H1 (cell line): ENCODE results near the gene ACACA. TPM values are rescaled to one million over a fixed set of nuclear protein-coding genes. Genes with fewer than 3 reads are reported as not detected.

ENCODE experiments used
- CTCF ChIA-PET: fragments of 300-600 bp; sonication (Branson Sonifier 250); formaldehyde crosslinking; loops from one replicate; lab custom pipeline; 2021; ENCODE audit not compliant: partially characterized antibody; lab: Charles Lee
- POLR2A ChIA-PET: fragments of 300-600 bp; sonication (Branson Sonifier 250); formaldehyde crosslinking; loops from one replicate; lab custom pipeline; 2021; ENCODE audit warnings: inconsistent platforms; ENCODE audit not compliant: partially characterized antibody; lab: Charles Lee
- DNase-seq, 2 experiments: peaks; one replicate each; pipeline versions ENCODE4 v3.0.0 to v3.0.0-alpha.2; 2010 to 2022; ENCODE audit warnings: low spot score in 2 of 2, low read depth in 1 of 2, mixed read lengths in 1 of 2
- FAIRE-seq: peaks from 2 replicates; lab custom pipeline; 2011; peaks lifted over from hg19 to GRCh38; lab: Jason Lieb, UNC
- H2AFZ ChIP-seq: 2 replicates; pipeline ENCODE4 v1.8.1; 2012; ENCODE audit warnings: low read length, inconsistent platforms
- H2AK5ac ChIP-seq: 2 replicates; pipeline ENCODE4 v1.6.1; 2013; ENCODE audit warnings: low read depth, low read length
- H2BK120ac ChIP-seq: replicated peaks from 2 replicates; pipeline ENCODE3; 2013; ENCODE audit warnings: low read depth, low read length, inconsistent platforms
- H2BK12ac ChIP-seq: 2 replicates; pipeline ENCODE4 v1.6.1; 2013; ENCODE audit warnings: low read depth, low read length
- H2BK15ac ChIP-seq: 2 replicates; pipeline ENCODE4 v1.6.1; 2013; ENCODE audit warnings: low read length
- H2BK20ac ChIP-seq: 2 replicates; pipeline ENCODE4 v1.6.1; 2013; ENCODE audit warnings: low read length
- H2BK5ac ChIP-seq: 2 replicates; pipeline ENCODE4 v1.6.1; 2013; ENCODE audit warnings: low read depth, low read length
- H3K14ac ChIP-seq: 2 replicates; pipeline ENCODE4 v1.6.1; 2013; ENCODE audit warnings: inconsistent platforms; ENCODE audit not compliant: insufficient read length
- H3K18ac ChIP-seq: 2 replicates; pipeline ENCODE4 v1.6.1; 2013; ENCODE audit warnings: low read length; ENCODE audit errors: extremely low read depth
- H3K23ac ChIP-seq: 2 replicates; pipeline ENCODE4 v1.6.1; 2013; ENCODE audit warnings: inconsistent platforms; ENCODE audit not compliant: insufficient read length
- H3K23me2 ChIP-seq: 2 replicates; pipeline ENCODE4 v1.6.1; 2013; ENCODE audit warnings: low read depth, low read length
- H3K27ac ChIP-seq: 2 replicates; pipeline ENCODE4 v1.6.1; 2011; ENCODE audit warnings: low read depth, low read length, inconsistent platforms
- H3K27me3 ChIP-seq, 4 experiments: replicated peaks in 1 of 4; 1 replicate in 1 of 4; 2 replicates in 3 of 4; pipeline versions ENCODE4 v1.6.1 to v1.8.1; 2011 to 2013; ENCODE audit warnings: low read length in 3 of 4, mild to moderate bottlenecking in 3 of 4, inconsistent platforms in 2 of 4, mixed read lengths in 2 of 4, moderate library complexity in 1 of 4; ENCODE audit not compliant: control insufficient read depth in 3 of 4, insufficient read depth in 3 of 4; ENCODE audit errors: extremely low read depth in 1 of 4
- H3K36me3 ChIP-seq, 4 experiments: 2 replicates each; pipeline versions ENCODE4 v1.6.1 to v1.8.1; 2011 to 2013; ENCODE audit warnings: mild to moderate bottlenecking in 4 of 4, low read length in 3 of 4, moderate library complexity in 2 of 4, control low read depth in 1 of 4, inconsistent platforms in 1 of 4; ENCODE audit not compliant: insufficient read depth in 4 of 4, control insufficient read depth in 2 of 4
- H3K4ac ChIP-seq: replicated peaks from 2 replicates; pipeline ENCODE3; 2013; ENCODE audit warnings: low read length, low read depth, mixed read lengths, inconsistent platforms; ENCODE audit not compliant: insufficient read length
- H3K4me1 ChIP-seq, 4 experiments: replicated peaks in 1 of 4; 1 replicate in 1 of 4; 2 replicates in 3 of 4; pipeline versions ENCODE4 v1.6.1 to v1.8.1; 2011 to 2013; ENCODE audit warnings: low read length in 3 of 4, inconsistent platforms in 2 of 4, mixed read lengths in 1 of 4; ENCODE audit not compliant: insufficient read depth in 4 of 4, control insufficient read depth in 3 of 4
- H3K4me2 ChIP-seq, 2 experiments: 2 replicates each; pipeline versions ENCODE4 v1.6.1 to v1.8.1; 2011 to 2013; ENCODE audit warnings: low read depth in 2 of 2, low read length in 2 of 2, control low read depth in 1 of 2, inconsistent platforms in 1 of 2, mild to moderate bottlenecking in 1 of 2; ENCODE audit not compliant: insufficient read depth in 1 of 2
- H3K4me3 ChIP-seq, 4 experiments: fragments of 200-600, 300-600 bp in 1 of 4; sonication (generic), shearing (Covaris generic), sonication (Bioruptor Twin) in 1 of 4; 2 replicates each; pipeline versions ENCODE4 v1.5.1 to v1.8.1; 2011 to 2016; ENCODE audit warnings: low read length in 4 of 4, low read depth in 3 of 4, control low read depth in 2 of 4, inconsistent platforms in 2 of 4, mild to moderate bottlenecking in 2 of 4, mixed read lengths in 1 of 4, moderate library complexity in 1 of 4; ENCODE audit not compliant: insufficient read depth in 2 of 4; ENCODE audit errors: extremely low read depth in 1 of 4
- H3K56ac ChIP-seq: replicated peaks from 2 replicates; pipeline ENCODE3; 2013; ENCODE audit warnings: low read depth, mild to moderate bottlenecking, mixed read lengths, low read length, inconsistent platforms; ENCODE audit not compliant: insufficient read length
- H3K79me1 ChIP-seq: 2 replicates; pipeline ENCODE4 v1.6.1; 2013; ENCODE audit warnings: low read depth, low read length, control low read depth
- H3K79me2 ChIP-seq, 2 experiments: 2 replicates each; pipeline versions ENCODE4 v1.6.1 to v1.8.1; 2012 to 2013; ENCODE audit warnings: low read length in 2 of 2, mild to moderate bottlenecking in 2 of 2, inconsistent platforms in 1 of 2; ENCODE audit not compliant: insufficient read depth in 2 of 2, control insufficient read depth in 1 of 2
- H3K9ac ChIP-seq, 4 experiments: replicated peaks in 1 of 4; 1 replicate in 1 of 4; 2 replicates in 3 of 4; pipeline versions ENCODE4 v1.6.1 to v1.8.1; 2011 to 2013; ENCODE audit warnings: low read depth in 3 of 4, low read length in 3 of 4, control low read depth in 2 of 4, mild to moderate bottlenecking in 2 of 4, moderate library complexity in 2 of 4, inconsistent platforms in 1 of 4; ENCODE audit errors: extremely low read depth in 1 of 4
- H3K9me3 ChIP-seq, 2 experiments: 2 replicates each; pipeline versions ENCODE4 v1.6.1 to v1.8.1; 2012 to 2013; ENCODE audit warnings: mild to moderate bottlenecking in 2 of 2, moderate library complexity in 2 of 2, control low read depth in 1 of 2, inconsistent platforms in 1 of 2, low read depth in 1 of 2, low read length in 1 of 2, mixed read lengths in 1 of 2; ENCODE audit not compliant: insufficient read depth in 2 of 2
- H4K20me1 ChIP-seq, 2 experiments: replicated peaks in 1 of 2; 2 replicates each; pipeline versions ENCODE3 to v1.8.1; 2011 to 2013; ENCODE audit warnings: inconsistent platforms in 2 of 2, low read length in 2 of 2, mild to moderate bottlenecking in 1 of 2; ENCODE audit not compliant: insufficient read depth in 2 of 2, control insufficient read depth in 1 of 2
- H4K5ac ChIP-seq: 2 replicates; pipeline ENCODE4 v1.6.1; 2013; ENCODE audit warnings: low read length, low read depth, mixed read lengths, inconsistent platforms; ENCODE audit not compliant: insufficient read length
- H4K8ac ChIP-seq: 2 replicates; pipeline ENCODE4 v1.8.0; 2013; ENCODE audit warnings: mild to moderate bottlenecking, moderate library complexity, low read length, inconsistent platforms; ENCODE audit not compliant: insufficient read depth; ENCODE audit errors: extremely low read depth
- H4K91ac ChIP-seq: replicated peaks from 2 replicates; pipeline ENCODE3; 2013; ENCODE audit warnings: low read length, mixed read lengths, inconsistent platforms; ENCODE audit not compliant: insufficient read length
- ASH2L ChIP-seq: fragments of 200-600, 300-600 bp; sonication (generic); IDR thresholded peaks from one replicate; pipeline ENCODE4 v1.7.1; 2017; ENCODE audit warnings: low read length
- BRCA1 ChIP-seq: IDR thresholded peaks from 2 replicates; pipeline ENCODE4 v1.6.1; 2012; ENCODE audit warnings: low read depth, low read length, improper control_type of control experiment
- CTBP2 ChIP-seq: IDR thresholded peaks from 2 replicates; pipeline ENCODE4 v1.7.0; 2011; ENCODE audit warnings: borderline replicate concordance, mild to moderate bottlenecking, moderate library complexity, mixed read lengths, low read length; ENCODE audit not compliant: insufficient read depth, insufficient read length
- EGR1 ChIP-seq: IDR thresholded peaks from 2 replicates; pipeline ENCODE4 v1.6.1; 2011; ENCODE audit warnings: low read depth, low read length, borderline replicate concordance
- HDAC2 ChIP-seq, 2 experiments: fragments of 300-600 bp in 1 of 2; sonication (generic) in 1 of 2; IDR thresholded peaks; 2 replicates each; pipeline ENCODE4 v1.6.1; 2011 to 2012; ENCODE audit warnings: low read depth in 2 of 2, low read length in 2 of 2, mild to moderate bottlenecking in 2 of 2, moderate library complexity in 2 of 2, borderline replicate concordance in 1 of 2, inconsistent platforms in 1 of 2
- KDM4A ChIP-seq: IDR thresholded peaks from one replicate; pipeline ENCODE4 v1.7.1; 2012; ENCODE audit warnings: low read depth, mild to moderate bottlenecking, moderate library complexity, low read length, inconsistent platforms; ENCODE audit not compliant: severe bottlenecking
- RBBP5 ChIP-seq: IDR thresholded peaks from 2 replicates; pipeline ENCODE4 v1.7.1; 2012; ENCODE audit warnings: low read depth, mild to moderate bottlenecking, inconsistent platforms, low read length, moderate library complexity, borderline replicate concordance
- SRF ChIP-seq: IDR thresholded peaks from 2 replicates; pipeline ENCODE4 v1.6.1; 2011; ENCODE audit warnings: mild to moderate bottlenecking, low read depth, low read length, moderate library complexity
- TEAD4 ChIP-seq: IDR thresholded peaks from 2 replicates; pipeline ENCODE4 v1.6.1; 2012; ENCODE audit warnings: low read depth, low read length, inconsistent platforms, mixed read lengths
- ZNF274 ChIP-seq: IDR thresholded peaks from 2 replicates; pipeline ENCODE4 v1.7.0; 2012; ENCODE audit warnings: low read length, borderline replicate concordance; ENCODE audit errors: extremely low read depth
- WGBS, 2 experiments: shearing (Covaris generic) in 1 of 2; methylation state at CpG; one replicate each; pipeline versions ENCODE4 v1.1.6 to v1.1.7; 2013 to 2015; ENCODE audit warnings: low lambda C conversion rate in 2 of 2, mixed read lengths in 2 of 2, inconsistent platforms in 1 of 2, low coverage in 1 of 2, missing lambda C conversion rate in 1 of 2; ENCODE audit not compliant: insufficient replicate concordance in 2 of 2, insufficient coverage in 1 of 2, insufficient read length in 1 of 2; ENCODE audit errors: extremely low coverage in 1 of 2, missing lambda C conversion rate in 1 of 2; 5-methylcytosine and 5-hydroxymethylcytosine counted together
- polyA plus RNA-seq, 7 experiments: library from polyadenylated mRNA; depleted of rRNA in 3 of 7; stranded (reverse) in 5 of 7; unstranded in 2 of 7; fragments of >200 nt in 5 of 7; fragments of 200-250 nt in 2 of 7; gene quantifications; 1 replicate in 5 of 7; 2 replicates in 1 of 7; 4 replicates in 1 of 7; pipeline versions ENCODE4 v1.2.1 to v1.2.3, GENCODE V29; 2011 to 2013; ENCODE audit warnings: missing spikeins in 2 of 7, mixed read lengths in 2 of 7
- total RNA-seq: library from RNA; stranded (reverse); fragmentation: NEBNext Ultra II Directional; extraction: Animal tissue kit (Norgen Biotek cat#: 25700); gene quantifications from 2 replicates; pipeline ENCODE4 v1.2.1, GENCODE V29; 2021
- TF ChIP-seq, protein P1 (sequence below): IDR thresholded peaks from 2 replicates; pipeline ENCODE4 v1.6.1; 2012; ENCODE audit warnings: inconsistent platforms

The ACACA gene
- total and polyA plus RNA-seq, 2 of the 8 experiments (the other 6 are each of a cell fraction or from before 2014, with no cell fraction given), result 74.0 to 160 TPM

GRCh38 chr17:37177254-37177870 is 229.3 kb downstream of the ACACA start:
- Histone ChIP-seq H3K79me2 (0 out of 4 replicates have a peak, but pooled peaks cover 0 to 1% of the 10 kb centered on the region in 2 experiments), H2BK15ac (no peak overlapping the region), H3K4ac (no peak overlapping the region), H3K23me2 (no peaks in the 10 kb centered on the region), H2BK12ac (no peak overlapping the region), H3K4me1 (peaks cover 0 to 5% (median 0%) of the 10 kb centered on the region in 4 experiments; a peak in 1 of 7 replicates), H3K4me3 (no peak overlapping the region), H4K8ac (no peak overlapping the region), H3K14ac (no peak overlapping the region), H3K4me2 (no peak overlapping the region), H4K91ac (no peak overlapping the region), H2BK20ac (no peak overlapping the region), H2BK120ac (no peak overlapping the region), H3K18ac (no peak overlapping the region), H2AK5ac (no peak overlapping the region), H3K9me3 (no peaks in the 10 kb centered on the region), H4K5ac (no peak overlapping the region), H4K20me1 (no peaks in the 10 kb centered on the region), H3K27me3 (no peaks in the 10 kb centered on the region), H3K27ac (no peak overlapping the region), H2AFZ (no peak overlapping the region), H3K9ac (no peak overlapping the region), H3K79me1 (no peaks in the 10 kb centered on the region; the same call in 1 of the 2 replicates), H3K56ac (no peak overlapping the region), H3K36me3 (peaks cover 0 to 37% (median 14%) of the 10 kb centered on the region in 4 experiments; a peak in 7 of 8 replicates), H2BK5ac (no peak overlapping the region), H3K23ac (no peak overlapping the region)
- ChIA-PET CTCF (interaction anchor here (0.6 to 2.0 kb wide), 7 partner anchors 14 to 202 kb away, joined by 3 to 9 read pairs (median 4); no protein-coding TSS in a partner anchor), POLR2A (no interaction called here)
- DNase-seq (no peak), FAIRE-seq (no peak)
- 82% methylated on average over 5 of the region's 5 CpGs; no CpG with 5 or more reads in 1 of the 2 experiments for WGBS, 2 experiments
- TF ChIP-seq SRF, result no peak
- no peak for TF ChIP-seq CTBP2
- TF ChIP-seq, protein P1, sequence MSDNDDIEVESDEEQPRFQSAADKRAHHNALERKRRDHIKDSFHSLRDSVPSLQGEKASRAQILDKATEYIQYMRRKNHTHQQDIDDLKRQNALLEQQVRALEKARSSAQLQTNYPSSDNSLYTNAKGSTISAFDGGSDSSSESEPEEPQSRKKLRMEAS, result no peak
- no peak for TF ChIP-seq ZNF274
- no peak for TF ChIP-seq RBBP5
- no peak for TF ChIP-seq ASH2L
- TF ChIP-seq BRCA1, result no peak
- TF ChIP-seq HDAC2 (IDR thresholded peaks at IDR 0.05; ENCODE audit: borderline replicate concordance in 1 of 2, low read depth in 2 of 2, low read length in 2 of 2), result no peak
- no peak for TF ChIP-seq KDM4A
- no peak for TF ChIP-seq EGR1
- TF ChIP-seq TEAD4, result no peak
